H1 (cell line): ENCODE data around the gene AGAP1. TPM values are rescaled to one million over a fixed set of nuclear protein-coding genes. Genes with fewer than 3 reads are reported as not detected.

Source experiments
- ATF2 ChIP-seq: IDR thresholded peaks from 2 replicates; pipeline ENCODE4 v1.6.1; 2012; ENCODE audit warnings: low read length, inconsistent platforms
- E2F6 ChIP-seq: IDR thresholded peaks from 2 replicates; pipeline ENCODE4 v1.6.1; 2012; ENCODE audit warnings: inconsistent platforms
- FOSL1 ChIP-seq: IDR thresholded peaks from 2 replicates; pipeline ENCODE4 v1.6.1; 2011; ENCODE audit warnings: mild to moderate bottlenecking, low read depth, low read length, moderate library complexity; ENCODE audit not compliant: insufficient read depth
- RXRA ChIP-seq: IDR thresholded peaks from 2 replicates; pipeline ENCODE4 v1.6.1; 2011; ENCODE audit warnings: low read depth, mild to moderate bottlenecking, low read length, moderate library complexity; ENCODE audit not compliant: insufficient read depth
- TCF12 ChIP-seq: IDR thresholded peaks from 2 replicates; pipeline ENCODE4 v1.6.1; 2011; ENCODE audit warnings: low read depth, mild to moderate bottlenecking, low read length
- polyA plus RNA-seq, 7 experiments: library from polyadenylated mRNA; depleted of rRNA in 3 of 7; stranded (reverse) in 5 of 7; unstranded in 2 of 7; fragments of >200 nt in 5 of 7; fragments of 200-250 nt in 2 of 7; gene quantifications; 1 replicate in 5 of 7; 2 replicates in 1 of 7; 4 replicates in 1 of 7; pipeline versions ENCODE4 v1.2.1 to v1.2.3, GENCODE V29; 2011 to 2013; ENCODE audit warnings: missing spikeins in 2 of 7, mixed read lengths in 2 of 7
- total RNA-seq: library from RNA; stranded (reverse); fragmentation: NEBNext Ultra II Directional; extraction: Animal tissue kit (Norgen Biotek cat#: 25700); gene quantifications from 2 replicates; pipeline ENCODE4 v1.2.1, GENCODE V29; 2021

AGAP1 gene
- total and polyA plus RNA-seq, 2 of the 8 experiments (the other 6 are each of a cell fraction or from before 2014, with no cell fraction given) = 18.1 to 39.4 TPM

GRCh38 chr2:235557903-235558302 is 64.1 kb downstream of the AGAP1 start (continued):
- TF ChIP-seq E2F6 (no peak), ATF2 (no peak), FOSL1 (no peak), RXRA (no peak), TCF12 (no peak)
